ENCODE results near the gene SLC35G6.

SLC35G6 gene

GRCh38 chr17:7438656-7439460 lies 42.4 kb upstream of the SLC35G6 start:
- peak overlapping the region; percentile 52 for H3K4me3 ChIP-seq (ENCODE audit: low read length)
- DNase-seq (ENCODE audit: low read depth) = no peak
- TF ChIP-seq CTCF (conservative IDR thresholded peaks at IDR 0.05; ENCODE audit: low read depth, low read length) = no peak

- no peak for TF ChIP-seq CTCF (conservative IDR thresholded peaks at IDR 0.05; ENCODE audit: low read depth, low read length)
- DNase-seq (ENCODE audit: low read depth) = no peak
- peak within 1 kb of the TSS; percentile 68 for H3K4me3 ChIP-seq (ENCODE audit: low read length)
Observed at GRCh38 chr17:7439462-7440112, 41.7 kb upstream of the SLC35G6 start, which contains the start of gene FGF11. FGF11 (plus strand) TSS chr17:7439512; CDS start chr17:7439621, 109 bp downstream.

GRCh38 chr17:7440113-7440833 lies 41.0 kb upstream of the SLC35G6 start:
- DNase-seq (ENCODE audit: low read depth) = no peak
- peak overlapping the region; percentile 68 for H3K4me3 ChIP-seq (ENCODE audit: low read length)
- no peak for TF ChIP-seq CTCF (conservative IDR thresholded peaks at IDR 0.05; ENCODE audit: low read depth, low read length)

GRCh38 chr17:7440834-7441195 lies 40.4 kb upstream of the SLC35G6 start:
- H3K4me3 ChIP-seq (ENCODE audit: low read length) = peak overlapping the region; percentile 68
- no peak for DNase-seq (ENCODE audit: low read depth)
- TF ChIP-seq CTCF (conservative IDR thresholded peaks at IDR 0.05; ENCODE audit: low read depth, low read length) = peak; percentile 13

- no peak for TF ChIP-seq CTCF (conservative IDR thresholded peaks at IDR 0.05; ENCODE audit: low read depth, low read length)
- no peak overlapping the region for H3K4me3 ChIP-seq (ENCODE audit: low read length)
- no peak for DNase-seq (ENCODE audit: low read depth)
Observed at GRCh38 chr17:7441266-7441665, 40.0 kb upstream of the SLC35G6 start.

- H3K4me3 ChIP-seq (ENCODE audit: low read length) = no peak overlapping the region
- TF ChIP-seq CTCF (conservative IDR thresholded peaks at IDR 0.05; ENCODE audit: low read depth, low read length) = no peak
- no peak for DNase-seq (ENCODE audit: low read depth)
Observed at GRCh38 chr17:7442142-7442541, 39.1 kb upstream of the SLC35G6 start.

Data from retinal pigment epithelial cell (primary cell).